T-helper 2 cell treated with Interferon-gamma antibody and Interleukin-4, amounts not matched to agents 100 ng/mL and 5 ng/mL, for 36 hours (primary cell): ENCODE data around the gene MARK3. TPM values are rescaled to one million over a fixed set of nuclear protein-coding genes. Genes with fewer than 3 reads are reported as not detected.

Experiments used
- intact Hi-C: fragments of 100-400 bp; cut with micrococcal nuclease; formaldehyde crosslinking; loops from one replicate; pipeline ENCODE4 v1.15.1; 2023
- total RNA-seq: library from RNA; stranded (reverse); gene quantifications from 2 replicates; pipeline ENCODE4 v1.2.3, GENCODE V29; 2022

The MARK3 gene
- total RNA-seq, 1 donor from 2014 or later, result 78.0 TPM

- intact Hi-C loops, result no loop called here
Measured at GRCh38 chr14:103535081-103535890, 150.1 kb downstream of the MARK3 start.

DNA sequence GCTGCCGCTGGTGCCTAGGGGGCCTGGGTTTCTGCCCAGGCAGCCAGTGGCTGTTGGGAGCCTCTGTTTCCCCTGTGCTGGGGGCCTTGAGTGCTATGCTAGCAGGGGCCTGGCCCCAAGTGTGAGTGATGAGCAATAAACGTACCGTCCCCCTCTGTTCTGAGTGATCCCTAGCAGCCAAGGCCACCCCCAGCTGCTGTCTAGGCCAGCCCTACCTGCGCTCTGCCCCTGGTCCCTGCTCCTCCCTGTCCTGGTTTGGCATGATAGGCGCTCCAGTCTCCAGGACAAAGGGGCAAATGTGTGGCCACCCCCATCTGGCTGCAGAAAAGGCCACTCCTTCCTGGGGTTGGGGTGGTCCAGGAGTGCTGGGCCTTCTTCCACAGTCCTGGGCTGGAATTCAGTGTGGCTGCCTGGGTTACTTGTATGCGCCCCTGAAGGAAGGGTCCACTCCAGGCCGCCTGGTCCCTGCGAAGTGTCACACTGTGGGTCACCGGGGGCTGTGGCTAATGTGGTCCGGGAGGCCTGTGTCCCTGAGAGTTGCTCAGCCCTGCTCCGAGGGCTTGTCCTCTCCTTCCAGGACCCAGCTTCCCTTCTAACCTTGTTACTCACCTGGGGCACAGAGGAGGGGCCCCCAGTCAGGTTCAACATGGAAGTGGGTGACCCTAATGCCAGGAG is 150.8 kb downstream of the MARK3 start:
- intact Hi-C loops, result no loop called here

DNA sequence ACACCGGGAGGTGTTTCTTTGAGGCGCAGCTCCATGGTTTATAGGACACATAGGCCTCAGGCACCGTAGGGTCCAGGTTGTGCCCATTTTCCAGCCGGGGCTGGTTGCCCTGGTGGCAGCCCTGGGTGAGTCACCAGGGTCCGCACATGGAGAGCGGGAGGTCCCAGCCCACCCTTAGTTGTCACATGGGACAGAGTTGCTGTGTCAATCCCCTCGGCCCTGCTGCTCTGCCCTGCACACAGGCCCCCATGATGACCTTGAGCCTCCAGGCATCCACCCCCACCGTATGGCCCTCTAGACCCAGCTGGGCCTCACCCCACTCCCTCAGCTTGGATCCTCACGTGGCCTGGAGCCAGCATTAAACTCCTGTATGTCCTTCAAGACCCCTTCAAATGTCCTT is 151.5 kb downstream of the MARK3 start:
- intact Hi-C loops, result no loop called here

DNA sequence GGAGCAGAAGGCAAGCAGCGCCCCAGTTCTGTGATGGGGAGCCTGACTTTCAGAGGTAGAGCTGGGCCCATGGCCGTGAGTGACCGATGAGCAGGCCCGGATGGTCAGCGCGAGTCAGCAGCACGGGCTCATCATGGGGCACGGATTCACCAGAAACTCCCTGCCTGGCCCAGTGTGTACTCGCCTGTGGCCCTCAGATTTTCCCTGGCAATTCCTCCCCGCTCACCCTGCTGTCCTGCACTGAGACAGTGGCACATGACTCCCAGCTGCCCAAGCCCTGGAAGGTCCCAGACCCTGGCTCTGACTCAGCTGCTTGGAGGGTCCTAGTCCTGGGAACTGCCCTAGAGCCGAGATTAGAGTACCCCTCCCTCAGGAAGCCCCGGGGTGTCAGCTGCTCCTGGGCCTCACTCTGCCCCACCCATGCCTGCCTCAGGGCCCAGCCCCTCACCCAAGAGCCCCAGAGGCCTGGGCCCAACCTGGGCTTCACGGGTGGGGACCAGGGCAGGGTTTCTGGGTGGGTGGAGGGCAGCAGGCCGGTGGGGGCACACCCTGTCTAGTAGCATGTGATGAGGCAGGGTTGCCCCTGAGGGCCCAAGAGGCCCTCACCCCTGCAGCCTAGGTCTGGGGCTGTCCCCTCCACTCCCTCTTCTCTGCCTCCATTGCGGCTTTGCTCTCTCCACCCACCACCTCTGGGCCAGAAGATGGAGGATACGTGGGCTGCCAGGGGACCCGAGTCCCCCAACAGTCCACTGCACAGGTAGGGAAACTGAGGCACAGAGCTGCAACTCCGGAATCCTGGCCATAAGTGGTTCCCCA is 152.2 kb downstream of the MARK3 start:
- intact Hi-C loops, result no loop called here

DNA sequence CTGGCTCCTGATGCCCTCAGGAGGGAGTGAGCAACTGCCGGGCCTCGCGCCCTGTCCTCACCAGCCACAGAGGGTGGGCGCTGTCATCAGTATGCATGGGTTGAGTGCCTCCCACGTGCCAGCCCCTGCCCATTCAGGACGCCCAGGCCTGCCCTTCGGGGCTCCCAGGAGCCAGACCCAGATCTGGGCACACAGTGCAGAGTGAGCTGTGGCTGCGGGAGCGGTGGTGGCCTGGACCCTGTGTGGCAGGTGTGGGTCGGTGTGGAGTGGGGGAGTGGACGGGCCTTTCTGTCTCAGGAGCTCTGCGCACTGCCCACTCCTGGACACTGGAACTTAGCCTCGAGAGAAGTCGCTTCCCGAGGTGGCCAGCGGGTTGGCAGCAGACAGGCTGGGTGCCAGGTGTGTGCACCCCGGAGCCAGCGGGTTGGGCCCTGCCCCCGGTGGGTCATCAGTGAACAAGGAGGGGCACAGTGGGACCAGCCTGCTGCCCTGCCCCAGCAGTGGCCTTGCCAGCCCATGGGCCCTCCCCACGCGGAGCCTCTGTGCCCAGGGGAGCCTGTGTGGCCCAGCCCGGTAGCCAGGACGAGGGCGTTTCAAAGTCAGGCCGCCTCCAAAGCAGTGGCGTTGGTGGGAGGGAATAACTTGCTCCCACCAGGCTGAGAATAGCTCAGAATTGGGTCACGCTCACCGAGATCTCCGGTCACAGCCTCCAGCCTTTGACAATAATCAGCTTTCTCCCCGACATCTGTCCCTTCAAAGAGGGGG is 153.3 kb downstream of the MARK3 start:
- intact Hi-C loops, result no loop called here

- intact Hi-C loops, result no loop called here
Measured at GRCh38 chr14:103539056-103539825, 154.0 kb downstream of the MARK3 start.

DNA sequence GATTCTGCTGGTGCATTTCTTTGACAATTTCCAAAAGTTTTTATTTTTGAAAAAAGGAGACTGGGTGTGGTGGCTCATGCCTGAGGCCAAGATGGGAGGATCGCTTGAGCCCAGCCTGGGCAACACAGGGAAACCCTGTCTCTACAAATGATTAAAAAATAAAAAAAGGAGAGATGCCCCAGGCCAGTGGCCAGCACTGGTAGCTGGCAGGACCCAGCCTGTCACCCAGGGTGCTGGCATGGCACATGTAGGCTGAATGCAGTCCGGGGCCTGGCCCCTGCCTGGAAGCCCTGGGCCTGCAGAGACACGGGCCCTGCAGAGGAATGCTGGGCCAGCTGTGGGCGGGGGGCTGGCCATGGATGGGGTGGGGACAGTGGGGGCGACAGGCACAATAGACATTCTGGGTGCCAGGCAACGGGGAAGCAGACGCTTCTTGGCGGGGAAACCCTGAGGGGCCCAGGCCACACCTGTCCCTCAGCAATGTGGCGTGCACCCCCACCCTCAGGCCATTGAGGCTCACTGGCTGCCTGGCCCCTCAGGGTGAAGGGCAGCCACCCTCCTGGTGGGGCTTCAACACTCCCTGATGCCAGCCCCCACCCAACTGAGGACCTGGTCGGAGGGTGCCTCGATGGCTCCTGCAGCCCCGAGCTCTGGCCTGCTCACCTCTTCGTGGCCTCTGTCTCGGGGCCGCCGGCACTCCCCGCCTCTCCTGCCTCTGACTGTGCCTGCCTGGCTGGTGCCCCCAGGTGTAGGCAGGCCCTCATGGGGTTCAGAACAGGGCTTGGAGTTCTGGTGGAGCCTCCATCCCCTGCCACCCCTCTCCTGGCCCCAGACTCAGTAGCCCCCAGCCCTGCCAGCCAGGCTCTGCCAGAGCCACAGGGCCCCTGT is 155.8 kb downstream of the MARK3 start:
- intact Hi-C loops, result no loop called here

- intact Hi-C loops, result no loop called here
Measured at GRCh38 chr14:103541709-103542604, 156.7 kb downstream of the MARK3 start.

DNA sequence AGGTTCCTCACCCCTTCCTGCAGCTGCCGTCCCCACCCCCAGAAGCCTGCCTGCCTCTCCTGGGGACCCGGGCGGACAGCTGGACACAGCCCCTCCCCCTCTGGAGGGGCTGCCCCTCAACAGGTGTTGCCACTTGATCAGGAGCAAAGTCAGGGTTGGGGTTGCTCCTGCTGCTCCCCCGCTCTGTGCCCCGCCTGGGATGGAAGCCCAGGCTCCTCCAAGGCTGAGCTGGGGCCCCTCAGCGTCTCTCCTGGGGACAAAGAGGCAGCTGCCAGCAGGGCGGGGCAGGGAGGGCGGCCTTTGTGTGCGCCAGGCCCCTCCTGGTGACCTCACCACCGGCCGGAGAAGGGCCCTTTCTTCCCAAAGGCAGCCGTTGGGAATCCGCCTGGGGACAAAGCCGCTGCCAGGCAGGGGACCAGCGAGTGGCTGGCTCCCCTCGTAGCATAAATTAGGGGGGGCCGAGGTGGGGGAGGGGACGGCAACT is 157.4 kb downstream of the MARK3 start:
- intact Hi-C loops, result no loop called here

GRCh38 chr14:103543140-103543539 is 157.9 kb downstream of the MARK3 start:
- intact Hi-C loops, result no loop called here

GRCh38 chr14:103543721-103544387 is 158.6 kb downstream of the MARK3 start:
- intact Hi-C loops, result no loop called here

- intact Hi-C loops, result no loop called here
Measured at GRCh38 chr14:103544388-103545218, 159.4 kb downstream of the MARK3 start.

GRCh38 chr14:103545219-103545914 is 160.2 kb downstream of the MARK3 start:
- intact Hi-C loops, result no loop called here

DNA sequence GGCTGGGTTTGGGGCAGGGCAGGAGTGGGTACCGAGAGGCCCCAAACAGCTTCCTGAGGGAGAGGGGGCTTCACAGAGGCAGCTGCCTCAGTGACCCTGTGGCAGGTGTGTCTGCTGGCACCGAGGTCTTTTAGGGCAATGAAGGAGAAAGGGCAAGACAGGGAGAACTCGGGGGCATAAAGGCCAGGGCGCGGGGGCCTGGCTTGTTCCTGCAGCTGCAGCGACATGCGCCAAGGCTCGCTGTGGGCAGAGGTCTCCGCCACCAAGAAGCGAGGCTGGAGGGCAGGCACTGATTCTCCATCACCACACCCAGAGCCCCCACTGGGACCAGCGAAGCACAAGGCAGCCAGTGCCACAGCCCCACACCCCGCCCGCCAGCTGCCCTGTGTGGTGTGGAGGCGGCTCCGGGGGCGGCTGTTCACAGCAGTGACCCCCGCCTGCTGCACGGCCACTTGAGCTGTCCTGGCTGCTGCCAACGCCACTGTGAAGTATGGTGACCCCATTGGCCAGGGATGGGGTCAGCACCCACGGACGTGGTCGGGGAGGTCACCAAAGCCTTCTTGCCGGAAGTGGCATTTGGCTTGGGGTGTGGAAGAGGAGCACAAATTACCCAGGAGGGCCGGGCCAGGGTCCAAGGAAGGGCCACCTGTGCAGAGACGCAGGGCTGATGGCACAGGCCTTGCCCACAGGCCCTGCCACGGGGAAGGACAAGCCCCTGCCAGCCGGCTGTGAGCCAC is 160.9 kb downstream of the MARK3 start:
- intact Hi-C loops, result loop anchor here (1.0 kb wide), 2 partner anchors 28 to 46 kb away; no protein-coding TSS in a partner anchor
